Stimulated activated CD4-positive, alpha-beta T cell treated with anti-CD3 and anti-CD28 coated beads, Interleukin-12 subunit alpha, Interleukin-12 subunit beta, amount 100 ng/mL, for 4 hours (primary cell): ENCODE data around the gene PRPF38B.

Experiments
- DNase-seq: peaks from one replicate; pipeline ENCODE4 v3.0.0-alpha.2; 2020

PRPF38B gene

GRCh38 chr1:108718927-108719655 is 27.0 kb downstream of the PRPF38B start:
- no peak for DNase-seq

- DNase-seq = no peak
These were observed 27.7 kb downstream of the PRPF38B start for GRCh38 chr1:108719656-108720435.

DNA sequence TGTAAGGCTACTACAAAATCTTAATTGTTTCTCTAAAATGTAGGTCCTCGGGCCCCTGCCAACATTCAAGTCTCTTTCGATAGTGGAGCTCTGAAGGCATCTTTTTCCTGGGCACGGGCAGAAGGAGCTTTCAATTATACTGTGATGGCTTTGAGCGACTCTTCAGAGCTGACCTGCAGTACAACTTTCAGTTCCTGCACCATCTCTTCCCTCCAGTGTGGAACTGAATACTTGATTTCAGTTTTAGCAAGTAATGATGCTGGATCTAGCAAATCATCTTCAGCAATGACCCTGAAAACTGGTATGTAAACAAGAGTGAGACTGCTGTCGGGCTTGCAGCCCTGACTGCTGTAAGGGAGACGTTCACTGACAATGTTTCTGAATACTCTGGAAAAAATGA is 30.2 kb downstream of the PRPF38B start:
- DNase-seq = no peak

DNA sequence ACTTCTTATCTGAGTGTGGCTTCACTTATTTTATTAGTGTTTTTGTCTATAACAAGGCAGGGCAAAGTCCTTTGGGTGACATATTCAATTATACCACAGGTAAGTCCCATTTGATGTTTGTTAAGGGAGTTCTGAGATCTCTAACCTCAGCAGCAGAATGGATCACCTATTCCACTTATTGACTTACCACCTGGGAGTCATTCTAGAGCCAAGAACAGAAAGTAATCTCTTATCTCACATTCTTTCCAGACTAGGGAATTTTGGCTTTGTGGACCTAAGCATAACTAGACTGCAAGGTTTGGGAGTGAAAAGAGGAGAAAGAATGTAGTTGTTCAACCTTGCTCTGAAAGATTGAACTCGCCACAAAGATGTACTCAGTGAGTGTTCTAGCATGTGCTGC is 33.8 kb downstream of the PRPF38B start:
- DNase-seq = no peak

GRCh38 chr1:108728327-108728923 is 36.3 kb downstream of the PRPF38B start:
- DNase-seq = no peak

DNA sequence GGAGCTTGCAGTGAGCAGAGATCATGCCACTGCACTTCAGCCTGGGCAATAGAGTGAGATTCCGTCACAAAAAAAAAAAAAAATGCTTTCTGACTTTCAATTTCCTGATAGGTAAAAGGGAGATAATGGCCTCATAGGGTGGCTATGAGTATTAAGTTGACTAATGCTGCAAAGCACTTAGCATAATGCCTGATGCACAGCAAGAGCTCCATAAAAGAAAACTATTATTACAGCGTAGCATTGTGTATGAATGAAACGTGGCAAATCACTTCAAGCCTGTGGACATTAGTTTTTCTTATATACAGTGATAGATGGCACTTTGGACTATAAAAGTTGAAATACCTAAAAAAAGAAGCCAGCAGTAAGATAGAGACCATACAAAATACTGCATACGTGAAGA is 37.4 kb downstream of the PRPF38B start:
- no peak for DNase-seq

GRCh38 chr1:108732398-108732797 is 40.3 kb downstream of the PRPF38B start:
- DNase-seq = no peak

GRCh38 chr1:108734171-108734865 is 42.2 kb downstream of the PRPF38B start:
- no peak for DNase-seq

DNA sequence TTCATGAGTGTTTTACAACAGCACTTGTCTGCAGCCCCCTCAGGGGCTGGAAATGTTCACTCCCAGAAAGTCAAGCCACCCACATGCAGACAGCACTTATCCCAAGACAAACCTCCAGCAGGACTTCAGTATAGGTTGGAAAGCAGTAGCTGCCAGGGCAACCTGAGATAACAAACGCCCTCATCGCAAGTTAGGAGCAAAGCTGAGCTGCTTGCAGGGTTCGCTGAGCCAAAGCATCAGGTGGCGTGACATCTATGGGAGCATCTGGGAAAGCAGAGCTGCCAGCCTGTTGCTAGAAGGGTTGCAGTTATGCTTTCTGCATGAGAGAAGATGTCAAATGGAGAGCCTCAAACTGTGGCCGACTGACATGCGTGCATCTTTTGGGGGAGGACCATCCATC is 50.1 kb downstream of the PRPF38B start:
- no peak for DNase-seq

DNA sequence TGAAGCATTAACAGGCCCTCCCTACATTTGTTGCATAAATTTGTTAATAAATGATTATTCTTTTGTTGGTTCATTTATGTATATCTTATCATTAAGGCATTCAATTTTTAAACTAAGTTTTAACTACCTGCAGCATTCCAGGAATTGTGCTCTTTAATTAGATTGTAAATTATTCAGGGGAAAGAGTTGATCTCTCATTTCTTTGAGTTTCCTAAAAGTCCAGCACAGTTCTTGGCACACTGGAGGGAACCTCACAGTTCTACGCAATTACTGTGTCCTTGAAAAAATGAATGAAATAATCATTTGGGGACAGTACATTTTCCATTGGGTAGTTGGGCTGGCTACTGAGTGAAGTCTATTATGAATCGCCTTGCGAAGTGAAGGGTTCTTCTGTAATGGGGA is 53.9 kb downstream of the PRPF38B start:
- DNase-seq = no peak

DNA sequence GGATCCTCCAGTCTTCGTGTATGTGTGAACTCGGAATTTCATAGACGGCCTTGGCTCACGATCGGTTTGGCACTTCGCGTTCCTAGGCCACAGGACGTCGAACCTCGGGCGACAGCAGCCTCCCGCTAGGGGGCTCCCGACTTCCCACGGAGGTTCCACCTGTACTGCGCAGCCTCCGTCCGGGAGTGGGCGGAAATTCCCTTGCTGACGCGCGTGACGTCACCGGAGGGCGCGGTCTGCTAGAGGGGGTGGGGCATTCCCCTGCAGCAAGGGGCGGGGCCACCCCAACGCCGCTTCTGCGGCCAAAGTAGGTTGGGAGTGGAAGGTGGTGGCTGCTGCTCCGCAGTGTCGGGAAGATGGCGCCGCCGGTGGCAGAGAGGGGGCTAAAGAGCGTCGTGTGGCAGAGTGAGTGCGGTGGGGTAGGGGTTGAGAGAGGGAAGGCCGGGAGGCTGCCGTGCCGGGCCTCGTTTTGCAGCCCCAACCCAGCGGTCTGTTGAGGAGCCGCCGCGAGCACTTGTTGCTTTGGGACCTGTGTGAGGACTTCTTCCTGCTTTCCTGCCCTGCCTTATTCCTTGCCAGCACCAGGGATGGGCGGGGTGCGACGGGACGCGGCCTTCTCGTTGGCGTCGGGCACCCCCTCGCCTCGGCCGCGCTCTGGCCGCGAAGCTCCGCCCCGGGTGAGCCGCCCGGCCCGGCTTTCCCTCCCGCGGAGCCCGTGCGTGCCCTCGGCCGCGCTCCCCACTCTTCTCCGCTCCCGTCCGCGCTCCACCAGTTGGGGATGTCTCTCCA is 54.5 kb downstream of the PRPF38B start, which contains the start of gene STXBP3:
TSS of gene STXBP3 (plus strand) at position 293 of the 789 bp plus-strand sequence. CDS start at position 357, 64 bp downstream.
- DNase-seq = peak; percentile 100

- peak; percentile 7 for DNase-seq
These were observed 55.2 kb downstream of the PRPF38B start for GRCh38 chr1:108747171-108747850.

- DNase-seq = no peak
These were observed 55.8 kb downstream of the PRPF38B start for GRCh38 chr1:108747898-108748297.

GRCh38 chr1:108749081-108749480 is 57.0 kb downstream of the PRPF38B start:
- DNase-seq = no peak

DNA sequence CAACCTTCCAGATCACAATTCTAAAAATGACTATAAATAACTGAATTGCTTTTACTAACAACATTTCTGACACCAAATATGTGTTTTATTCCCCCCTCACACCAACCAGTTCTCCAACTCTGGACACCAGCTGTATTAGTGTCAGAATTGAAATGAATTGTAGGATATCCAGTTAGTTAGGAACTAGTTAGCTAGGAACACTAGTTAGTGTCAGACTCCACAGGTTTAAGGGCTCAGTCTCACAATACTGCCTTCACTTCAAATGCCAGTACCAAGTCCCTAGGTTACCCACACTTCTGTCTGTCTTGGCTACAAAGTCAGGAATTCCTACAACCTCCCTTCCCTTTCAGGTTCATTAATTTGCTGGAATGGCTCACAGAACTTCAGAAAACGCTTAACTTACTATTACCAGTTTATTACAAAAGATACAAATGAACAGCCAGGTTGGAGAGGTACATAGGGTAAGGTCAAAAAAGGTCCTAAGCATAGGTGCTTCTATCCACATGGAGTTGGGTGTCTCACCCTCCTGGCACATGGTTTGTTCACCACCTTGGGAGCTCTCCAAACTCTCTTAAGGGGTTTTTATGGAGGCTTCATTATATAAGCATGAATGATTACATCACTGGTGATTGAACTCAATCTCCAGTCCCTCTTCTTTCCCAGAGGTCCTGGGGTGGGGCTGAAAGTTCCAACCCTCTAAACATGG is 58.5 kb downstream of the PRPF38B start:
- DNase-seq = no peak
